Measurements from ENCODE around the gene CD8A. TPM values are rescaled to one million over a fixed set of nuclear protein-coding genes. Genes with fewer than 3 reads are reported as not detected.

The CD8A gene
- total RNA-seq, 1 donor from 2014 or later, result 17.7 TPM

Other genes with a start within 250 kb of the CD8A start
- 69.3 TPM for gene CHMP3, start 227.5 kb downstream of the CD8A start, total RNA-seq
- gene RNF103, start 167.0 kb downstream of the CD8A start, total RNA-seq, result 20.5 TPM
- gene RMND5A, start 70.6 kb downstream of the CD8A start, total RNA-seq, result 17.7 TPM
- not detected for gene CD8B, start 71.0 kb upstream of the CD8A start, total RNA-seq
- gene RGPD1, start 151.2 kb upstream of the CD8A start, total RNA-seq, result 3.1 TPM
- gene PLGLB1, start 230.9 kb upstream of the CD8A start, total RNA-seq, result not detected

Data from ascending aorta (tissue), 1 donor.